ENCODE measurements around the gene SVOPL. TPM values are rescaled to one million over a fixed set of nuclear protein-coding genes. Genes with fewer than 3 reads are reported as not detected.

The SVOPL gene
- not detected in 2 replicates for total RNA-seq (2011; cell fraction: chromatin; rRNA removed; ENCODE audit: low replicate concordance)
- total RNA-seq (2011; cell fraction: nucleolus; rRNA removed): not detected in 2 replicates
- total RNA-seq (2011; cell fraction: nucleoplasm; rRNA removed): not detected in 2 replicates
- total RNA-seq (2014; rRNA removed): not detected in 2 replicates
- not detected in 2 replicates for total RNA-seq (2014; rRNA removed; fragmentation: Illumina TruSeq; extraction: Trizol)
- total RNA-seq (2015; rRNA removed; fragmentation: Illumina TruSeq; extraction: Trizol): not detected in 2 replicates
- total RNA-seq (2021): not detected in 2 replicates
- 0.20 TPM in 2 replicates for polyA plus RNA-seq (2011; rRNA removed)
- polyA plus RNA-seq (2011; cell fraction: cytosol; rRNA removed): 0.24 TPM in 1 of 2 replicates, not detected in the other
- 0.20 TPM in 1 of 2 replicates, not detected in the other for polyA plus RNA-seq (2011; cell fraction: nucleus; rRNA removed)
- polyA plus RNA-seq (2012): 0.22 and 0.34 TPM in 2 replicates
- not detected in 2 replicates for polyA plus RNA-seq (2014; fragmentation: Illumina TruSeq; extraction: Trizol)
- polyA plus RNA-seq (2014; fragmentation: Nextera tagmentation; extraction: Ambion mirVana): under 1 TPM; 0.13 to 0.42 TPM
- polyA plus RNA-seq (2014; rRNA removed): 0.36 TPM in 1 of 2 replicates, not detected in the other
- not detected in 2 replicates for polyA minus RNA-seq (2011; rRNA and poly(A)+ RNA removed)
- 0.91 and 1.6 TPM in 2 replicates for polyA minus RNA-seq (2011; cell fraction: cytosol; rRNA and poly(A)+ RNA removed)
- polyA minus RNA-seq (2011; cell fraction: nucleus; rRNA and poly(A)+ RNA removed): 0.22 and 0.27 TPM in 2 replicates
- Bru-seq, nascent RNA: percentile 6 among the genes with signal in this experiment
- BruChase-seq, experiment 1, labeled RNA remaining after a 2-hour chase: percentile 1 among the genes with signal in this experiment
- BruChase-seq, experiment 2, labeled RNA remaining after a 6-hour chase: percentile 1 among the genes with signal in this experiment
- long read RNA-seq, experiment 1, partial matches to known transcripts: 0 of 1 reads
- long read RNA-seq, experiment 1, other reads (novel, unspliced or antisense): 1 of 1 reads
- long read RNA-seq, experiment 2: 0 reads
- long read RNA-seq, experiment 3: 0 reads

- FAIRE-seq: no peak
- no peak for ATAC-seq
Measured at GRCh38 chr7:138700857-138701536, at the start of gene SVOPL. Gene SVOPL, minus strand, starts transcription at chr7:138701362. Its CDS starts 22,317 bp downstream, at chr7:138679045.

More at GRCh38 chr7:138700857-138701536, at the start of gene SVOPL:
- H3K9me3 ChIP-seq (replicated peaks; ENCODE audit: control insufficient read depth, insufficient read depth, low read depth, low read length): no peaks in the 10 kb centered on the region
- peaks cover 22 to 52% of the 10 kb centered on the region in 2 experiments for H3K27me3 ChIP-seq (ENCODE audit: control insufficient read depth in 2 of 2, insufficient read depth in 2 of 2, low read length in 2 of 2)
- WGBS (ENCODE audit: insufficient coverage, low coverage, missing lambda C conversion rate): under 1% methylated on average over 7 of the region's 7 CpGs
- no peaks in the 10 kb centered on the region for H3K79me2 ChIP-seq (ENCODE audit: control insufficient read depth, insufficient read depth, low read length)
- no peaks in the 10 kb centered on the region for H4K20me1 ChIP-seq (replicated peaks; ENCODE audit: control insufficient read depth, insufficient read depth, low read length)
- H2AFZ ChIP-seq (ENCODE audit: low read depth, low read length): no peak within 1 kb of the TSS
- in situ Hi-C loops (cut with MboI): no loop called here
- BruUV-seq (replicated peaks): no TSS peak
- no peak within 1 kb of the TSS for H3K4me3 ChIP-seq
- intact Hi-C loops (cut with micrococcal nuclease): no loop called here
- TF ChIP-seq ZNF124 (CRISPR knock-in tag; IDR thresholded peaks at IDR 0.05) (no peak), ARHGAP35 (IDR thresholded peaks at IDR 0.05; ENCODE audit: partially characterized antibody) (no peak), STAT6 (CRISPR knock-in tag; IDR thresholded peaks at IDR 0.05) (no peak), EP300 (IDR thresholded peaks at IDR 0.05; ENCODE audit: low read length) (no peak), ZNF668 (CRISPR knock-in tag; IDR thresholded peaks at IDR 0.05) (no peak), ZBTB11 (CRISPR knock-in tag; IDR thresholded peaks at IDR 0.05) (no peak)
- no peak for DNase-seq (ENCODE audit: extremely low read depth in 1 of 4, low spot score in 3 of 4)
- ChIA-PET CTCF (ENCODE audit: low intra/inter-chr PET ratio) (no interaction called here), POLR2A (interaction anchor here (0.7 kb wide), 1 partner anchor 270 kb away, joined by 3 read pairs; no protein-coding TSS in a partner anchor)
- no peak within 1 kb of the TSS for H3K4me2 ChIP-seq (ENCODE audit: insufficient read depth, low read length)
- no peaks in the 10 kb centered on the region for H3K9me1 ChIP-seq (ENCODE audit: control insufficient read depth, insufficient read depth, low read length)
- H3K36me3 ChIP-seq (ENCODE audit: control insufficient read depth, insufficient read depth, low read length): no peaks in the 10 kb centered on the region
- H3K9ac ChIP-seq (ENCODE audit: insufficient read depth in 1 of 2, low read depth in 2 of 2, low read length in 2 of 2): no peak within 1 kb of the TSS
- no peaks in the 10 kb centered on the region for H3K4me1 ChIP-seq (replicated peaks in 1 of 2; ENCODE audit: control insufficient read depth in 2 of 2, insufficient read depth in 2 of 2, low read length in 2 of 2)
- H3K27ac ChIP-seq (ENCODE audit: extremely low read depth, low read depth, low read length): no peak within 1 kb of the TSS

Measured in K562 (cell line).